G401 (cell line): Measurements from ENCODE around the gene HOXD10. TPM values are rescaled to one million over a fixed set of nuclear protein-coding genes. Genes with fewer than 3 reads are reported as not detected.

Source experiments
- DNase-seq: peaks from one replicate; pipeline ENCODE4 v3.0.0-alpha.2; 2015; ENCODE audit warnings: low spot score
- in situ Hi-C: cut with HindIII; loops from 2 replicates; pipeline ENCODE4 v1.10.0; 2016; ENCODE audit warnings: low sequenced_read_pairs, mixed read lengths
- total RNA-seq: library from RNA; depleted of rRNA; stranded (reverse); fragments of >200 nt; shearing (Covaris generic); gene quantifications from 2 replicates; pipeline ENCODE4 v1.2.3, GENCODE V29; 2014

HOXD10 gene
- total RNA-seq, 1 experiment from 2014 or later, result not detected

DNA sequence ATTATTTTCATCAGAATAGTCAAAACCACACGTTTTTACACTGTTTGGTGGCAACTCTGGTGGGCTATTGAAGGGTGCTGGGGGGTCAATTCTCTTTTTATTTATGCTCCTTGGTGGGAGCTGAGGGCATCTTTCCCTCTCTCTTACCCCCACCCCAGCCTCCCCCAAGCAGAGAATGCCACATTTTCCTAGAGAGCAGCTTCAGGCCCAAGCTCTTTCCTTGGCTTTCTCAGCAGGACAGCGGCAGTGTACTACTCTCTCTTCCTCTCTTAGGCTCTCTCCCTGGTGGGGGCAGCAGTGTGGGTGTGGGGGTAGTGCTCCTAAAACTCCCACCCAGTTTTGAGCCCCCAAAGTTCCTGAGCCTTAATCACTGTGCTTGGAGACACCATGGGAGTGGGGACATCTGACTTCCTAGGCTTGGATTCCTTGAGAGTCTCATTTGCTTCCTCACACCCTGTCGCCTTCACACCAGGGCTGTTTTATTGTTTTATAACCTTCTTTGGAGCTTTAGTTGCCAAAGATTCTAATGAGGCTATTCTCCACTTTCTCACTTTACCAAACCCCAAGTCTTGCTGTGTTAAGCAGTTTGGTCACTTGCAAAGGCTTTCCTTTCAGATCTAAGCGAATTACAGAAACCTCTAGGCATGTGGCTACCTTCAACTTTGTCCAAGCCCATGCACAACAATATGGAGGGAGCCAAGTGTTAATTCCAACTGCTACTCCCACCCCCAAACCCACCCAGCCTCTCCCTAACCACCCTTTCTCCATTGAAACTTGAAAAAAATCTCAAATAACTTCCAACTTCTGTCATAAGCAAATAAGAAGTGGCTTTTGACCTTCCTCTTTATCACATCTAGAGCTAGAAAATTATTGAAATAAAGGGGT lies 28.7 kb downstream of the HOXD10 start:
- in situ Hi-C loops, result no loop called here
- DNase-seq, result no peak

GRCh38 chr2:176146101-176146500 lies 29.5 kb downstream of the HOXD10 start:
- in situ Hi-C loops, result no loop called here
- DNase-seq, result no peak

- DNase-seq, result no peak
- in situ Hi-C loops, result no loop called here
Observed at GRCh38 chr2:176146645-176147044, 30.1 kb downstream of the HOXD10 start.

DNA sequence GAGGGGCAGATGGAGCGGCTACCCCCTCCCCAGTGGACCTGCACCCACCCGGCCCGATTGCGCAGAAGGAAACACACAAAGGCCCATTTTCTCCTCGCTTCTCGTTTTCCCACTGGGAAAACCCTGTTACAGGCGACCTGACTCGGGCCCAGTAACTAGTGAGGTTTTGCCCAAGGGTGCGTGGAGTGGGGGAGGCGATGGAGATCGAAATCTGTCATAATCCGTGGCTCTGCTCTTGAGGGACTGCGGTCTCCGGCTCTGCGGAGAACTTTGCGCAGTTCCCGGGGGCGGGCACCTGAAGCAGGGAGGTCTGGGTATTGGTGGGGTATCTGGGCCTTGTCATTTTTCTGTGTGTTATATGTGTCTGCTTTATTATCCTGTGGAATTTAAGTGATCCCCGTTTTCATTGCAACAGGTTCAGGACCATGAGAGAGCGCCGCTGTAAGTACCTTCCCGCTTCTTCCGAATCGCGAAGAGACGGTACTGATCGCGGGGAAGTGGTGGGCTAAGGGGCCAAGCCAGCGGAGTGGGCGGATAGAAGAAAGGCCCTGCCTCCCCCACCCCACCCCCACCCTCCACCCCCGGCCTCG lies 30.7 kb downstream of the HOXD10 start:
- no peak for DNase-seq
- in situ Hi-C loops, result no loop called here

DNA sequence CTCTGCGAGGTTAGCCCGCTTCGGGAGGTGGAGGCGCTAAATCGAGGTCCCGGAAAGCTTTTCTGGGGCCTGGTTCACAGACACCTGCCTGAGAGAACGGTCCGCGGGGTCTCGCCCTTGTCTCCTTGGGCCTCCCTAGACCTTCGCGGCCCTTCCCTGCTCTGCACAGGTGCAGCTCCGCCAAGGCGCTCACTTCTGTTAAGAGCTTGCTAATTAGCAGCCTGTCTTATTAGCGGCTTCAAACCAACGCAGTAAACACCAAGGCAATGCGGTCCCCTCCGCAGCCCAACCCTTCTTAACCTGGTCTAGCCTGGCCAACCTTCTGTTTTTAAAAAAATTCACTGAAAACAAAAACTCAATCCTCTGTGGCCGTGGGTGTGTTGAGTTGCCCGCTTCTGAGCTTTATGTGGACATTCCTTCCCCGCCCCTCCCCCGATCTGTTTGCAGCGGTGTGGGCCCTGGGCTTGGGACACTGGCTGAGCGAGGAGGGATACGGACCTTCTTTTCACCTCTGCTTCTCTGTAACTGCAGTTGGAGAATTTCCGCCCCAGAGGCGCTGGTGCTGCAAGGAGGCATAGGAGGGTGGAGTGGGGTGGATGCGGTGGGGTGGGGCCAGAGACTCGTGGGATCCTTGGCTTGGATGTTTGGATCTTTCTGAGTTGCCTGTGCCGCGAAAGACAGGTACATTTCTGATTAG lies 31.4 kb downstream of the HOXD10 start:
- no peak for DNase-seq
- in situ Hi-C loops, result no loop called here

DNA sequence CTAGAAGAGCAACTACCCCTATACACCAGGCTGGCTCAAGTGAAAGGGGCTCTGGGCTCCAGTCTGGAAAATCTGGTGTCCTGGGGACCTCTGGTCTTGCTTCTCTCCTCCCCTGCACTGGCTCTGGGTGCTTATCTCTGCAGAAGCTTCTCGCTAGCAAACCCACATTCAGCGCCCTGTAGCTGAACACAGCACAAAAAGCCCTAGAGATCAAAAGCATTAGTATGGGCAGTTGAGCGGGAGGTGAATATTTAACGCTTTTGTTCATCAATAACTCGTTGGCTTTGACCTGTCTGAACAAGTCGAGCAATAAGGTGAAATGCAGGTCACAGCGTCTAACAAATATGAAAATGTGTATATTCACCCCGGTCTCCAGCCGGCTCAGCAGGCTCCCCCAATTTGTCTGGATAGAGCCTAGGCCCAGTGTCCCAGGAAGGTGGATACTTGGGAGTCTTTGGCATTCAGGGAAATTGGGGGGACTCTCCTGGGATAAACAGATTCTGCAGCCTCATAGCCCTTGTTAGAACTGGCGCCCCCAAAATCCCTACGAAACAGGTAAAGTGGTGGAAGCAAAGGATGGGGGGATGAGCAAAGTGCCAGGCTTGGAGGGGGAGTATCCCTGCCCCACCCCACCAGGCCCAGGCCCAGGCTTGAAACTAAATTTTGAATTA lies 32.3 kb downstream of the HOXD10 start:
- in situ Hi-C loops, result no loop called here
- no peak for DNase-seq

DNA sequence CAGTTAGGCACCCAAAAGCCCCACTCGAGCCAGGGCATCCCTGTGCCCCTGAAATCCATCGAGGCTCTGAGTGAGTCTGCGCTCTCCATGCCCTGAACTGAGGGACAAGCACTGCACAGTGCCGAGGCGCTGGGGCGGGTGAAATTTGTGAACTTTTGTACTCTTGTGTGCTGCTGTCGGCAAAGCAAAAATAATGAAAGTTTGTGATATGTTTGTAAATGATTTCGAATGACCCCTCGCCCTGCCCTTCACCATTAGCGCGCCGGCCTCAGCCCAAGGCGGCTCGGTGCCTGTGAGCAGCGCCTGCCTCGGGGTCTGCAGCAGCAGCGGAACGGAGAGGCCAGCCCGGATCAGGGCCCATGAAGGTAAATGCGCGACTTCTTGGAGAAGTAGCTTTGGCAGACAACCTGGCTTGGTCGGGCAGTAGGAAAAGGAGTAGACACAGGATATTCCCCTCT lies 32.9 kb downstream of the HOXD10 start:
- no peak for DNase-seq
- in situ Hi-C loops, result no loop called here

GRCh38 chr2:176149939-176150583 lies 33.5 kb downstream of the HOXD10 start:
- DNase-seq, result no peak
- in situ Hi-C loops, result no loop called here

GRCh38 chr2:176150584-176151441 lies 34.2 kb downstream of the HOXD10 start:
- in situ Hi-C loops, result no loop called here
- no peak for DNase-seq

GRCh38 chr2:176151442-176152287 lies 35.1 kb downstream of the HOXD10 start, which contains the start of gene HOXD4:
Gene HOXD4, plus strand, starts transcription at chr2:176151550. Its CDS starts 84 bp downstream, at chr2:176151634.
- in situ Hi-C loops, result no loop called here
- DNase-seq, result no peak

GRCh38 chr2:176152350-176153181 lies 36.0 kb downstream of the HOXD10 start:
- DNase-seq, result no peak
- in situ Hi-C loops, result no loop called here

GRCh38 chr2:176154576-176155252 lies 38.1 kb downstream of the HOXD10 start:
- in situ Hi-C loops, result no loop called here

GRCh38 chr2:176155356-176156044 lies 38.9 kb downstream of the HOXD10 start:
- no peak for DNase-seq
- in situ Hi-C loops, result no loop called here

More at GRCh38 chr2:176154576-176155252, 38.1 kb downstream of the HOXD10 start:
- DNase-seq, result no peak

DNA sequence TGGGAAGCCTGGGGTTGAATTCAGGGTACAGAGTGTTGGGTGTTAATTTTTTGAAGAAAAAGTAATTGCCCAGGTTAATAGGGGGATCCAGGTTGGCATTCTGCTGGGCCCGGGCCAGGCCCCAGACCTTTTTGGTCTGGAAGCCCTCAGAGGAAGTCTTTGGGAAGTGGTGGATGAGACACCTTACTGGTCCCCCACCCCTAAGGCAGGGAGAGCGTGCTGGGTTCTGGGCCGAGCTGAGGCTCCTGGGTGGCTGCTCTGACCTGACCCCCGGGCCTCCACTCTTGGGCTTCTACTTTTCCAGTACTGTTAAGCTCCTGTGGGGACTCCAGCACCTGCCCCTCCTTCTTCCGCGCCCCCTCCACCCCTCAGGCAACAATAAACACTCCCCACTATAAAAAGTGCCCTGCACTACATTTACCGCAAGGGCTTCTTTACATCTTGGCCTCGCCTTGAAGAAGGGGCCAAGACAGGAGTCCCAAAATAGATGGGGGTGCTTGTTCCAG lies 39.8 kb downstream of the HOXD10 start:
- in situ Hi-C loops, result no loop called here
- DNase-seq, result no peak

DNA sequence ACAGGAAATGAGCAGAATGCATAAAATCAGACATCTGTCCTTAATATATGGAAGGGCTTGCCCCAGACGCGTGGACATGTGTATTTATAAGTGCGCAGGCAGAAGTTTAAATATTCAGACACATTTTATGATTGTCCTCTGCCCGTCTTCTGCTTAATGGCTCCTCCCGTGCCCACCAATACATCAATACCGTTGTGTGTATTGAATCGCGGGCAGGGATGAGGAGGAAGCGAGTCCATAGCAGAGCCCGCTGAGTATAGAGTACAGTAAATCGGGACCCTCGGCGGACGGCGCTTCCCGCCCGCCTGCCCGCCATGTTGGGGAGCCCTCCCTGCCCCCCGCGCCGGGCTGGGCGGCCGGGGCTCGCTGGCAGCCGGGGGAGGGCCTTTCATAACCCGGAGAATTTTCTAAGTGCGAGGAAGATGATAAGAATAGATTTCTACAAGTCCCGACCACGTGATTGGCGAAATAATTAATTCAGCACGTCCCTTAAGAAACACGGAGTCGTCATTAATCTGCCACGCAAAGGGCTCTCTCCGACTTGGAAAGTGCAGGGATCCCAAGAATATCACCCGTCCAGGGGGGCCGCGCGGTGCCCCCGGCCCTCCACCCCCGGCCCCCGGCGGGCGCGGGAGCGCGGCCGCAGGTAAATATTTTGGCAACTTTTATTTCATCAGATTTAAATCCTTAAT lies 40.4 kb downstream of the HOXD10 start, which contains the start of gene HOXD3:
Gene HOXD3, plus strand, starts transcription at position 501 of the 692 bp plus-strand sequence. CDS start 11,808 bp downstream, outside the sequence.
- no peak for DNase-seq
- in situ Hi-C loops, result no loop called here
